HG02798 (cell line): ENCODE results near the gene TRAPPC14.
"Not testable (repeated sequence)": the region's sequence is repeated elsewhere in the genome, so short reads cannot be mapped to it uniquely, and the experiment has no call there.

Experiments used
- ATAC-seq: cut with Tn5 transposase; IDR thresholded peaks from one replicate; pipeline ENCODE4 v1.9.1; 2021; ENCODE audit warnings: mild to moderate bottlenecking; ENCODE audit not compliant: unreplicated experiment, poor library complexity

The TRAPPC14 gene

GRCh38 chr7:100154651-100155491 lies 3.7 kb downstream of the TRAPPC14 start:
- no peak for ATAC-seq

DNA sequence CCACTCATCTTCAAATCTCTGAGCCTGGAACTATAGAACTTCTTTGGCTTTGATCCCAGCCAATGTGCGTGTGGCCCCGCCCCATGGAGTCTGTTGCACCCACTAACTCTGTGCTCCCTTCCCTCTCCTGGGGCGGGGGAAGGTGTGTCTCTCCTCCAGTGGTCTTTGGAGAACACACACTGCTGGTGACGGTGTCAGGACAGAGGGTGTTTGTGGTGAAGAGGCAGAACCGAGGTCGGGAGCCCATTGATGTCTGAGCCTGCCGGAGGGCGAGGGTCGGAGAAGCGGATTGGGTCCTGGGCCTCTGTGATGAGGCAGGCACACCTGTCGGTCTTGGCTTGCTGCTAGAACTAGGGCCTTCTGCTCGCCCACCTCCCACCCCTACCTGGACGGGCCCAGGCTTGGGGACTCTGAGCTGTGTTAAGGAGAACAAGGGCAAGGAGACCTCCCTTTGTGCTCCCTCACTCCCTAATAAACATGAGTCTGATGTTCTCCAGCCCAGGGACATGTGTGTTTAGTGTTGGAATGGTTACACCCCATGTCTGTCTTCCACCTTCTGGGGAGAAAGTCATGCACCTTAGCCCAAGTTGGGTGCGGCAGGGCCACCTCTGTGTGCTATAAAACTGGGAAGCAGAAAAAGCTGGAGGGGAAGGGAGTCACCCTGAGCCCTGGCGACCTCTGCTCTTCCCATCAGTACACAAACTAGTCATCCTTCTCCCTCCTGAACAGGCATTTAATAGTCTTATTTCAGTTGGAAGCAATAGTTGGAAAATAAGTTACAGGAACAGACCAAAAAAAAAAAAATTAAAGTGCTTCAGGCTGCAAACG lies 4.6 kb downstream of the TRAPPC14 start:
- no peak for ATAC-seq

- no peak for ATAC-seq
Measured at GRCh38 chr7:100152937-100153666, 5.4 kb downstream of the TRAPPC14 start.

DNA sequence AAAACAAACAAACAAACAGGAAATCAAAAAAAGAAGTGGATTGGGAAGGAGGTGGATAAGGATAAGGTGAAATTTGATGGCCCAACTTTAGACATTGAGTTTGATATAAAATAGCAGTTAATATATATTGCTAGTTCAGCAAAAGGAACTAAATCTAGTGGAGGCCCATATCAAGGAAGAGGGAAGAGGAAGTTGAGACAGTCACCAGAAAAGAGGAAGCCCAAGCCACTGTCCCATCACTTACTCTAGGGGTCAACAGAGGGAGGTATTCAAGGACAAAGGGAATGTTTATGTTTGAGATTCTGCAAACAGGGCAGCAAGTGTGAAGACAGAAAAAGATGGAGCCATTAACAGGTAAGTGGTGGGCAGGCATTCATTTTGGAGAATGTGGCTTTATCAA lies 6.1 kb downstream of the TRAPPC14 start:
- ATAC-seq: no peak

DNA sequence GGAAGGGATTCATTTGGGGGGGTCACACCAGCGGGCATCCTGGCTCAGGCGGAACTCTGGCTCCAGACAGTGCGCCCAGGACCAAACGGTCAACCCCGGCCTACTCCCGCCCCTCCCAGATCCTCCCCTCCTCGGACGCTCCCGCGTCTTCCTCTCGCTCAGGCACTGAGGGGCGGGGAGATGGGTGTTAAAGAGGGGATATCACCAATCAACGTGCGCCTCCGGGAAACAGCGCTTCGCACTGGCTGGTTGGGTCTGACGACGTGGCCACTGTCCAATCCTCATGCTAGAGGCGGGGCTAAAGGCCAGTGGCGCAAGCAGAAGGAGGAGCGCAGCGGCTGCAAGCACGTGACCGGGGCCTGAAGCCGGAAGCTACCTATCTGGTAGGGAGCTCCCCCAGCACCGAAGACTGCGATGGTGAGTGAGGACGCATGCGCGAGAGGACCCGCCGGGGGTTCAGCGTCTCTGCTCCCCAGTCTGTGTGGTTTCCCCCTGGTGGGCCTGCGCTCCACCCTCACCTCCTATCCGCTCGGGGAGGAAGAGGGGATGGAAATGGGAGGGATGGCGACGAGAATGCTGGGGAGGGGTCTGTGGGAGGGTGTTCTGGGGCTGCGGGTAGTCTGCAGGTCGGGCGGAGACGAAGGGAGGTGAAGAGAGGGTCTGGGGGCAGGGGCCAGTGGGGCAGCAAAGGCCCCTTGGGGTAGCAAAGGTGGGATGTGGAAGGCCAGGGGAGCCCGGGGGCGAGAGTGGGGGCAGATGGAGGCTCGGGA lies 9.8 kb downstream of the TRAPPC14 start, which contains the start of gene LAMTOR4:
LAMTOR4 (plus strand) TSS at position 360 of the 770 bp plus-strand sequence; CDS start at position 415, 55 bp downstream.
- ATAC-seq: peak; percentile 99

GRCh38 chr7:100148225-100148558 lies 10.3 kb downstream of the TRAPPC14 start:
- ATAC-seq: no peak

- ATAC-seq: no peak
Measured at GRCh38 chr7:100147278-100147677, 11.2 kb downstream of the TRAPPC14 start.

GRCh38 chr7:100146350-100146749 lies 12.2 kb downstream of the TRAPPC14 start:
- not testable (repeated sequence) for ATAC-seq

GRCh38 chr7:100142461-100142860 lies 16.1 kb downstream of the TRAPPC14 start:
- no peak for ATAC-seq

- ATAC-seq: no peak
Measured at GRCh38 chr7:100141555-100141949, 17.0 kb downstream of the TRAPPC14 start.

GRCh38 chr7:100137851-100138760 lies 20.4 kb downstream of the TRAPPC14 start:
- ATAC-seq: no peak

DNA sequence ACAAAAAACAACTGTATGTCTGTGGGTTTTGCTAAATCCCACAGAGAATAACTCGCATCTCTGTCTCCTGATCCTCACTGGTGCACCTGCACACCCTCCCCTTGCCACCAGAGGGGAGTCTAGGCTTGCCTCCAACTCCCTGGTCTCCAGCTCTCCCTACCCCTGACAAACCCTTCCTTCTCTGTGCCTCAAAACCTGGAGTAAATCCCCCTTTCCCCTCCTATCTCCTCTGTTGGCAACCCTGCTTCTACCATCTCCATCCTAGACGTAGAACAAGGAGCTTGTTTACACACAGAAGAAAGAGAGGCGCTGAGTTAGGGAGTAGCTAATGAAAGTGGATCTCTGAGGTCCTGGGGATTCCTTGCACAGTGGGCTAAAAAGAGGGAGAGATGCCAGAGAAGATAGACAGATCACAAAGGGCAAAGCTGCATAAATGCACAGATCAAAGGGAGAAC lies 25.8 kb downstream of the TRAPPC14 start:
- ATAC-seq: peak; percentile 76

DNA sequence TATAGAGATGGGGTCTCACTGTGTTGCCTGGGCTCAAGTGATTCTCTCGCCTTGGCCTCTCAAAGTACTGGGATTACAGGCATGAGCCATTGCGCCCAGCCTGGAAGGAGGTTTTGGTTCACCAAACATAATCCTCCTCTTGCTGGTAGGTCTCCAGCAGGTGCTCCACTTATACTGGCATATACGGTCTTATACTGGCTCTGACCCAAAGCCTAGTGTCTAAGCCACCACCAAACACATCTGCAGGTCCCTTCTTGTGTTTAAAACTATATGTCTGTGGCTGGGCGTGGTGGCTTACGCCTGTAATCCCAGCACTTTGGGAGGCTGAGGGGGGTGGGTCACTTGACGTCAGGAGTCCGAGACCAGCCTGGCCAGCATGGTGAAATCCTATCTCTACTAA lies 26.4 kb downstream of the TRAPPC14 start:
- ATAC-seq: no peak

GRCh38 chr7:100130608-100131453 lies 27.7 kb downstream of the TRAPPC14 start:
- no peak for ATAC-seq

- not testable (repeated sequence) for ATAC-seq
Measured at GRCh38 chr7:100130220-100130607, 28.3 kb downstream of the TRAPPC14 start.

DNA sequence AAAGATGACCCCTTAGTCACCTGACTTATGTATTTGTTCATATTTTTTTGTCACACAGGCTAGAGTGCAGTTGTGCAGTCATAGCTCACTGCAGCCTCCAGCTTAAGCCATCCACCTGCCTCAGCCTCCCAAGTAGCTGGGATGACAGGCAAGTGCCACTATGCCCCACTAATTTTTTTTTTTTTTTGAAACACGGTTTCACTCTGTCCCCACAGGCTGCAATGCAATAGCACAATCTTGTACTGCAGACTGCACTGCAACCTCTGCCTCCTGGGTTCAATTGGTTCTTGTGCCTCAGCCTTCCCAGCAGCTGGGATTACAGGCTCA lies 29.9 kb downstream of the TRAPPC14 start:
- no peak for ATAC-seq

DNA sequence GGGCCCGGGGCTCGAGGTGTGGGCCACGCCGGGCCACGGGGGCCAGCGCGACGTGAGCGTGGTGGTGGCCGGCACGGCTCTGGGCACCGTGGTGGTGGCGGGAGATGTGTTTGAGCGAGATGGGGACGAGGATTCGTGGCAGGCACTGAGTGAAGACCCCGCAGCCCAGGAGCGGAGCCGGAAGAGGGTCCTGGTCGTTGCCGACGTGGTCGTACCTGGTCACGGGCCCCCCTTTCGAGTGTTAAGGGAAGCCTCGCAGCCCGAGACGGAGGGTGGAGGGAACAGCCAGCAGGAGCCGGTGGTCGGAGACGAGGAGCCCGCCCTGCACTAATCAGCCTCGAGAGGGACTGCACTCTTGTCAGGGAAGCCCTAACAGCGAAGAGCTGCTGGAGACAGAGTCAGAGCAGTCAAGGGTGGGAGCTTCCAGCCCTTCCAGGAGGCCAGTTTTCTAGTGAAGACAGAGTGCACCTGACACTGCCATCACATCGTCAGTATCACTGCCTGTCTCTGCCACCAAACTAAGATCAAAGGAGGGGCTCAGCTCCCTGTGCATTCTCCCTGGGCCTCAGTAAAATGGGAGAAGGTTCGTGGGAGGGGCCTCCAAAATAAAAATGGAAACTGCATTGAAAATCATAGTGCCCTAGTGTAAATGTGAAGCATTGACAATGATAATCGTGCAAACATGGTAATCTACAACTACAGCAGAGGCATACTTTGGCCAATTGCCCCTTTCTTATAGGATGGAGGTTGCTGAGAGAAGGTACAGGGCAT lies 30.5 kb downstream of the TRAPPC14 start:
- ATAC-seq: no peak
